KMS-11 (cell line): ENCODE data around the gene CSNK2B.

Experiments
- H2AFZ ChIP-seq: fragments of 200-600 bp; sonication (generic); 2 replicates; pipeline ENCODE4 v1.6.1; 2016; ENCODE audit warnings: antibody characterized with exemption, mixed run types, low read depth
- H3K27ac ChIP-seq: fragments of 200-600 bp; sonication (generic); 2 replicates; pipeline ENCODE4 v1.6.1; 2016; ENCODE audit warnings: mild to moderate bottlenecking, mixed run types
- H3K27me3 ChIP-seq: fragments of 200-600 bp; sonication (generic); 2 replicates; pipeline ENCODE4 v1.6.1; 2017; ENCODE audit warnings: mild to moderate bottlenecking, low read depth, mixed run types, moderate library complexity; ENCODE audit not compliant: insufficient read depth
- H3K36me3 ChIP-seq: fragments of 200-600 bp; sonication (generic); 2 replicates; pipeline ENCODE4 v1.6.1; 2017; ENCODE audit warnings: mild to moderate bottlenecking, mixed run types; ENCODE audit not compliant: insufficient read depth
- H3K4me1 ChIP-seq: fragments of 200-600 bp; sonication (generic); 2 replicates; pipeline ENCODE4 v1.6.1; 2016; ENCODE audit warnings: mild to moderate bottlenecking, low read depth, mixed run types; ENCODE audit not compliant: poor library complexity, severe bottlenecking
- H3K4me2 ChIP-seq: fragments of 200-600 bp; sonication (generic); 2 replicates; pipeline ENCODE4 v1.7.0; 2016; ENCODE audit warnings: mild to moderate bottlenecking, mixed run types
- H3K4me3 ChIP-seq: fragments of 200-600 bp; sonication (generic); IDR thresholded peaks from 2 replicates; pipeline ENCODE4 v1.6.1; 2017; ENCODE audit warnings: low read depth, low read length, mixed read lengths; ENCODE audit not compliant: insufficient read depth
- H3K79me2 ChIP-seq: fragments of 200-600 bp; sonication (generic); 2 replicates; pipeline ENCODE4 v1.6.1; 2016; ENCODE audit warnings: low read depth, mixed run types; ENCODE audit not compliant: insufficient read depth
- H3K9ac ChIP-seq: fragments of 200-600 bp; sonication (generic); 2 replicates; pipeline ENCODE4 v1.6.1; 2016; ENCODE audit warnings: mild to moderate bottlenecking, mixed run types
- H4K20me1 ChIP-seq: fragments of 200-600 bp; sonication (generic); 2 replicates; pipeline ENCODE4 v1.6.1; 2016; ENCODE audit warnings: mild to moderate bottlenecking, mixed run types; ENCODE audit not compliant: insufficient read depth
- CTCF ChIP-seq: fragments of 200-600 bp; sonication (generic); conservative IDR thresholded peaks from 2 replicates; pipeline ENCODE4 v1.6.1; 2017; ENCODE audit warnings: low read depth, mild to moderate bottlenecking, antibody characterized with exemption, low read length, moderate library complexity, mixed read lengths

Gene CSNK2B

DNA sequence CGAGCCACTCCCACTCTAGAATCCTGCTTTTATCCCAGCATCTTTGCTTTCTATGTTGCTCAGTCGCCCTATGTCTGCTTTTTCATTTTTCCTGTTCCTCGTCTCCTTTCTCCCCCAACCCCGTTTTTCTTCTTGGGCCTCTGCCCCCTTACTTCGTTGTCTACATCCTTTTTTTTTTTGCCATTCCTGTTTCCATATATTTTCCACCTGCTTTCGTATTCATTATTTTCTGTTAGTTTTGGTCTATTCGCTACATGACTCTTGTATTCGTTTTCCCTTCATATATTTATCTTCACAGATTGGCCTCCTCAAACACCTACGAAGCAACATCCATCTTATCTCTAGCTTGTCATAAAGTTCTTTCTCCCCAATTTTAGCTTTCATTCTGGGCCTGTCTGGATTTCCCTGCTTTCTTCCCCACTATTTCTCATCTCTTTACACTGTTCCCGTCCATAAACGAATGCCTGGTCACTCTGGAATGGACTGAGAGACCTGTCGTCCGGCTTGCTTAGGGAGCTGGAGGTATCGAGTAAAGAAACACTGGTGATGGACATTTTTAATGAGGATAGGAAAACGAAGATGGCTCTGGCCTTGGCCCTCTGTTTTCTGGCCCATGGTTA lies 44.5 kb upstream of the CSNK2B start:
- Histone ChIP-seq H3K36me3 (peaks cover 25% of the 10 kb centered on the region; the same call in 1 of the 2 replicates), H3K4me1 (peaks cover 30% of the 10 kb centered on the region), H3K4me2 (peak overlapping the region; percentile 92), H3K79me2 (peaks cover 39% of the 10 kb centered on the region), H3K27me3 (no peaks in the 10 kb centered on the region), H3K4me3 (peak overlapping the region; percentile 51), H3K9ac (peak overlapping the region; percentile 94), H4K20me1 (no peaks in the 10 kb centered on the region), H2AFZ (peak overlapping the region; percentile 22; the same call in 1 of the 2 replicates), H3K27ac (peak overlapping the region; percentile 68)
- TF ChIP-seq CTCF = no peak

DNA sequence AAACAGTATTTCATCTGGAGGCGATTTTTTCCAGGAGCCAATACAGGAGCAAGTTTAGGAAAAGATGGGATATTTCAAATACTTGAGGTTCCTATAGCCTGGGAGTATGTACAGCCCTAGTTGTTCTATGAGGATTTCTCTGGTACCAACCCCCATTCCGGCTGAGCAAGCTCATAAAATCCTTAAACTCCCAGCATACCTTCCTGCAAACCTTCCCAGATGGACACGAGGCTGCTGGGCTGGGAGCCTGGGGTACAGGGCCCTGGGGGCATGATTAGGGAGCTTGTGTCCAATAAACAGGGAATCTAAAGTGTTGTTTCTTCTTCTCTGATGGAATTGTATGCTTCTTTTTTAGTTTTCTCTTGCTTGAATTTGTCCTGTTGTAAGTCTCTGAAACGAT lies 43.9 kb upstream of the CSNK2B start:
- no peaks in the 10 kb centered on the region for H4K20me1 ChIP-seq
- peaks cover 24% of the 10 kb centered on the region for H3K4me1 ChIP-seq
- no peaks in the 10 kb centered on the region for H3K27me3 ChIP-seq
- peaks cover 39% of the 10 kb centered on the region for H3K79me2 ChIP-seq
- no peak overlapping the region for H2AFZ ChIP-seq
- no peak for TF ChIP-seq CTCF
- peak overlapping the region; percentile 51 for H3K4me3 ChIP-seq
- peak overlapping the region; percentile 68; the same call in 1 of the 2 replicates for H3K27ac ChIP-seq
- H3K4me2 ChIP-seq = peak overlapping the region; percentile 92
- H3K36me3 ChIP-seq = peaks cover 26% of the 10 kb centered on the region; the same call in 1 of the 2 replicates
- peak overlapping the region; percentile 94; the same call in 1 of the 2 replicates for H3K9ac ChIP-seq

- Histone ChIP-seq H3K27ac (no peak overlapping the region), H3K79me2 (peaks cover 39% of the 10 kb centered on the region), H3K9ac (no peak overlapping the region), H3K4me2 (peak overlapping the region; percentile 92; the same call in 1 of the 2 replicates), H2AFZ (no peak overlapping the region), H3K4me3 (no peak overlapping the region), H3K27me3 (no peaks in the 10 kb centered on the region), H4K20me1 (no peaks in the 10 kb centered on the region), H3K4me1 (peaks cover 17% of the 10 kb centered on the region), H3K36me3 (peaks cover 28% of the 10 kb centered on the region; the same call in 1 of the 2 replicates)
- no peak for TF ChIP-seq CTCF
Measured at GRCh38 chr6:31622684-31623091, 43.2 kb upstream of the CSNK2B start.

DNA sequence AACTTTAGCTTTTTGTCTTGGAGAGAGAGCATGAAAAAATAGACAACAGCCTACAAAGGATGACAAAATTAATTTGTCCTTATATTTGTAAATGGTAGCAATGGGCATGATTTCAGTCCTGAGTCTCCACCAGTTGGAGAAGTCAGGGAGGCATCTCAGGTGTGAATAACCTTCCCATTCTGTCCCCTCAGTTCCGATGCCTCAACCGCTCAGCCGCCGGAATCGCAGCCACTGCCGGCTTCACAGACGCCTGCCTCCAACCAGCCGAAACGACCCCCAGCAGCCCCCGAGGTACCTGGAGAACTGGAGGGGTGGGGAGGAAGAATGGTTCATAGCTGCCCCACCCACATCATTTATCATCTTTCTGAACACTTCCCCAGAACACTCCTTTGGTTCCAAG lies 41.8 kb upstream of the CSNK2B start:
- no peaks in the 10 kb centered on the region for H4K20me1 ChIP-seq
- H2AFZ ChIP-seq = no peak overlapping the region
- peaks cover 28% of the 10 kb centered on the region; the same call in 1 of the 2 replicates for H3K36me3 ChIP-seq
- H3K4me1 ChIP-seq = peaks cover 16% of the 10 kb centered on the region
- no peaks in the 10 kb centered on the region for H3K27me3 ChIP-seq
- TF ChIP-seq CTCF = no peak
- no peak overlapping the region for H3K4me3 ChIP-seq
- H3K4me2 ChIP-seq = no peak overlapping the region
- no peak overlapping the region for H3K27ac ChIP-seq
- H3K79me2 ChIP-seq = peaks cover 39% of the 10 kb centered on the region
- H3K9ac ChIP-seq = no peak overlapping the region
